GM12872 (cell line): ENCODE results near the gene CDHR2.

Source experiments
- TF ChIP-seq, protein P1 (sequence below): IDR thresholded peaks from 3 replicates; pipeline ENCODE4 v1.5.1; 2011; ENCODE audit warnings: low read depth, mild to moderate bottlenecking, low read length, moderate library complexity; ENCODE audit not compliant: insufficient read depth

The CDHR2 gene

DNA sequence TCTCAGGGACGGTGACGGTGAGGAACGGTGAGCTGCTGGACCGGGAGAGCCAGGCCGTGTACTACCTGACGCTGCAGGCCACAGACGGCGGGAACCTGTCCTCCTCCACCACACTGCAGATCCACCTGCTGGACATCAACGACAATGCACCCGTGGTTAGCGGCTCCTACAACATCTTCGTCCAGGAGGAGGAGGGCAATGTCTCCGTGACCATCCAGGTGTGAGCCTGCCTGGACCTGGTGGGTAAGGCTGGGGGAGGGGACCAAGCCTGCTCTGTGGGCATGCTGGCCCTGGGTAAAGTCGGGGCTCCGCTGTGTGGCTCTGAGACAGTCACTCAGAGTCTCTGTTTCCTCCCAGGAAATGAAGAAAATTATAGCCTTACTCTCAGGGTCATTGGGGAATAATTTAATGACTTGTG, 29.3 kb downstream of the CDHR2 start:
- TF ChIP-seq, protein P1, sequence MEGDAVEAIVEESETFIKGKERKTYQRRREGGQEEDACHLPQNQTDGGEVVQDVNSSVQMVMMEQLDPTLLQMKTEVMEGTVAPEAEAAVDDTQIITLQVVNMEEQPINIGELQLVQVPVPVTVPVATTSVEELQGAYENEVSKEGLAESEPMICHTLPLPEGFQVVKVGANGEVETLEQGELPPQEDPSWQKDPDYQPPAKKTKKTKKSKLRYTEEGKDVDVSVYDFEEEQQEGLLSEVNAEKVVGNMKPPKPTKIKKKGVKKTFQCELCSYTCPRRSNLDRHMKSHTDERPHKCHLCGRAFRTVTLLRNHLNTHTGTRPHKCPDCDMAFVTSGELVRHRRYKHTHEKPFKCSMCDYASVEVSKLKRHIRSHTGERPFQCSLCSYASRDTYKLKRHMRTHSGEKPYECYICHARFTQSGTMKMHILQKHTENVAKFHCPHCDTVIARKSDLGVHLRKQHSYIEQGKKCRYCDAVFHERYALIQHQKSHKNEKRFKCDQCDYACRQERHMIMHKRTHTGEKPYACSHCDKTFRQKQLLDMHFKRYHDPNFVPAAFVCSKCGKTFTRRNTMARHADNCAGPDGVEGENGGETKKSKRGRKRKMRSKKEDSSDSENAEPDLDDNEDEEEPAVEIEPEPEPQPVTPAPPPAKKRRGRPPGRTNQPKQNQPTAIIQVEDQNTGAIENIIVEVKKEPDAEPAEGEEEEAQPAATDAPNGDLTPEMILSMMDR = peak; percentile 73

DNA sequence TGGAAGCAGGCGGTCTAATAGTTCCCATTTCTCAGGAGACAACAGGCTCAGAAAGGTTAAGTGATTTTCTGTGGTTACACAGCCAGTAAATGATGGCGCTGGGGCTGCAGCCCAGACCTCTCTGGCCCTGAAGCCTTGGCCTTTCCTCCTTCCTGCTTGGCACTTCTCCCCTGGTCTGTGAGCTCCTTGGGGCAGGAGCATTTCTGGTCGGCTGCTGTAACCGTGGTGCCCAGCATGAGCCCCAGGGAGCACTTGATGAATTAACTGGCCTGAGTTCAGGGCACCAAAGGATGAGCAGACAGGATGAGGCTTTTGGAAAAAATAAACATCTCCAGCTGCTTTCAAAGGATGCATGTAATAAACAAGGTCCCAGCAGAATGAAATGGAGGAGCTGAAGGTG, 30.2 kb downstream of the CDHR2 start:
- TF ChIP-seq, protein P1 = no peak

DNA sequence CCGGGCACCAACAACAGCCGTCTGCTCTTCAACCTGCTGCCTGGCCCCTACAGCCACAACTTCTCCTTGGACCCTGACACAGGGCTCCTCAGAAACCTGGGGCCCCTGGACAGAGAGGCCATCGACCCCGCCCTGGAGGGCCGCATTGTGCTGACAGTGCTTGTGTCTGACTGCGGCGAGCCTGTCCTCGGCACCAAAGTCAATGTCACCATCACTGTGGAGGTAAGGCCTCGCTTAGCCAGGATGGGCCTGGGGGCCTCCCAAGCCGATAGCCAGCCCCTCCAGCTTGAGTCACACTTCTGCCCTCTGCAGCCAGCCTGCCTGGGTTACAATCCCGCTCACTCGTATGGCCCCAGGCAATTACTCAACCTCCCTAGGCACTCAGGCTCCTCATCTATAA, 32.2 kb downstream of the CDHR2 start:
- TF ChIP-seq, protein P1 = no peak

DNA sequence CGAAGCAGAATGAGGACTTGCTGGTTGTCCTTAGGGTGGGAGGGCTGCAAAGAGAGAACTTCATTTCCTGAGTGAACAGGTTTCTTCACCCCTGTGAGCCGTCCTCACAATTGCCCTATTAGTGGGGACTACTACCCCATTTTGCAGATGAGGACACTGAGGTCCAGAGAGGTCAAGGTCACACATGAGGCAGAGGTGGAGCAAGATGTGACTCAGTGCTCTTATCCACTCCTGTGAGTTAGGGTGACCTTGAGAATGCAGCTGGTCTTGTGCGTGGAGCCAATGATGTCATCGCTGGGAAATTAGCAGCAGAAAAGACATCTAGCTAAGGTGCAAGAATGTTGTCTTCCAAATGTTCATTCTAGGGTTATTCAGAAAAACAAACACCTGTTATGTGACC, 33.9 kb downstream of the CDHR2 start:
- TF ChIP-seq, protein P1 = no peak

DNA sequence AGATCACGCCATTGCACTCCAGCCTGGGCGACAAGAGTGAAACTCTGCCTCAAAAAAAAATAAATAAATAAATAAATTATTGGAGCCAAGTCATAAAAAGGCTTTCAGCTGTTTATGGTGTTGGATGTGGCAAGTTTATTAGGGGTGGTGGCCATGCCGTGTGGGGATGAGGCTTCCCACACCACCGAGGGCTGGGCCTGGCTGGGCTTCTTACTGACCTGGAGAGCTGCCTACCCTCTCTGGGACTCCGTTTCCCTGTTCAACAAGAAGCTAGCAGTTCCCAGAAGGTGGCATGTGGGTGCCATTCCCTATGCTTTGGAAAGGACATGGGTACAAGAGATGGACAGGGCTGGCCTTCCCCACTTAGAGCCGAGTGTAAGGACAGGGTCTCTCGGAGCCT, 38.3 kb downstream of the CDHR2 start:
- TF ChIP-seq, protein P1 = no peak

DNA sequence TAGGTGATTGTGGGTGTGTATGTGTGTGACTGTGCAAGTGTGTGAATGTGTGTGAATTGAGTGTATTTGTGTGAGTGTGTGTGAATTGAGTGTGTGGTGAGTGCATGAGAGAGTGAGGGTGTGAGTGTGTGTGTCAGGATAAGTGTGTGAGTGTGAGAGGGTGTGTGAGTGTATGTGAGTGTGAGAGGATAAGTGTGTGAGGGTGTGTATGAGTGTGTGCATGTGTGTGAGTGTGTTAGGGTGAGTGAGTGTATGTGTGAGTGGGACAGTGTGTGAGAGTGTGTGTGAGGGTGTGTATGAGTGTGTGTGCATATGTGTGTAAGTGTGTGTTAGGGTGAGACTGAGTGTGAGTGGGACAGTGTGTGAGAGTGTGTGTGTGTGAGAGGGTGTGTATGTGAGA, 39.2 kb downstream of the CDHR2 start:
- TF ChIP-seq, protein P1 = no peak

DNA sequence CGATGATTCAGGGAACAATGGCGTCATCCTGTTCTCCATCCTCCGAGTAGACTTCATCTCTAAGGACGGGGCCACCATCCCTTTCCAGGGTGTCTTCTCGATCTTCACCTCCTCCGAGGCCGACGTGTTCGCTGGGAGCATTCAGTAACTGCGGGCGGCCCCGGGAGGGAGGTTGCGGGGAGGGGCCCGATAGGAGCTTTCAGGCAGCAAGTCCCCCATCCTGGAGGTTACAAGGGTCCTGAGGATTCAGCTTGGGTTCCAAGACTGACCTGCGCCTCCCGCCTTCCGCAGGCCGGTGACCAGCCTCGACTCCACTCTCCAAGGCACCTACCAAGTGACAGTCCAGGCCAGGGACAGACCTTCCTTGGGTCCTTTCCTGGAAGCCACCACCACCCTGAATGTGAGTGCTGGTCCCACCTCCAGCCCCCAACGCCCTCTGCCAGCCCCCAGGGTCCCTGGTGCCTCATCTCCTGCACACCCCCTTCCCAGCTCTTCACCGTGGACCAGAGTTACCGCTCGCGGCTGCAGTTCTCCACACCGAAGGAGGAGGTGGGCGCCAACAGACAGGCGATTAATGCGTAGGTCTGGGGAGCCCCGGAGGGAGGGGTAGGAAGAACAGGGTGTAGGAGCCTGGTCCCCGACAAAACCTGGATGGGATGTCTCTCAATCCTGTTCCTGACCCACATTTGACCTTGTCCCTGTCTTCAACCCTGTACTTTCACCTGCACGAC, 40.1 kb downstream of the CDHR2 start:
- TF ChIP-seq, protein P1 = no peak
